A549 treated with AZD9567 at 1 μM for 4 hours (cell line): ENCODE results near the gene FAF2. TPM values are rescaled to one million over a fixed set of nuclear protein-coding genes. Genes with fewer than 3 reads are reported as not detected.

ENCODE experiments used
- total RNA-seq: library from RNA; stranded (reverse); fragments of 200-300 nt; extraction: Qiagen RNA extraction; gene quantifications from 5 replicates; pipeline ENCODE4 v1.2.3, GENCODE V29; 2022; ENCODE audit not compliant: insufficient read depth

The FAF2 gene, protein sequence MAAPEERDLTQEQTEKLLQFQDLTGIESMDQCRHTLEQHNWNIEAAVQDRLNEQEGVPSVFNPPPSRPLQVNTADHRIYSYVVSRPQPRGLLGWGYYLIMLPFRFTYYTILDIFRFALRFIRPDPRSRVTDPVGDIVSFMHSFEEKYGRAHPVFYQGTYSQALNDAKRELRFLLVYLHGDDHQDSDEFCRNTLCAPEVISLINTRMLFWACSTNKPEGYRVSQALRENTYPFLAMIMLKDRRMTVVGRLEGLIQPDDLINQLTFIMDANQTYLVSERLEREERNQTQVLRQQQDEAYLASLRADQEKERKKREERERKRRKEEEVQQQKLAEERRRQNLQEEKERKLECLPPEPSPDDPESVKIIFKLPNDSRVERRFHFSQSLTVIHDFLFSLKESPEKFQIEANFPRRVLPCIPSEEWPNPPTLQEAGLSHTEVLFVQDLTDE
- total RNA-seq: 44.6 to 51.6 TPM (median 46.6 TPM) in 5 replicates

DNA sequence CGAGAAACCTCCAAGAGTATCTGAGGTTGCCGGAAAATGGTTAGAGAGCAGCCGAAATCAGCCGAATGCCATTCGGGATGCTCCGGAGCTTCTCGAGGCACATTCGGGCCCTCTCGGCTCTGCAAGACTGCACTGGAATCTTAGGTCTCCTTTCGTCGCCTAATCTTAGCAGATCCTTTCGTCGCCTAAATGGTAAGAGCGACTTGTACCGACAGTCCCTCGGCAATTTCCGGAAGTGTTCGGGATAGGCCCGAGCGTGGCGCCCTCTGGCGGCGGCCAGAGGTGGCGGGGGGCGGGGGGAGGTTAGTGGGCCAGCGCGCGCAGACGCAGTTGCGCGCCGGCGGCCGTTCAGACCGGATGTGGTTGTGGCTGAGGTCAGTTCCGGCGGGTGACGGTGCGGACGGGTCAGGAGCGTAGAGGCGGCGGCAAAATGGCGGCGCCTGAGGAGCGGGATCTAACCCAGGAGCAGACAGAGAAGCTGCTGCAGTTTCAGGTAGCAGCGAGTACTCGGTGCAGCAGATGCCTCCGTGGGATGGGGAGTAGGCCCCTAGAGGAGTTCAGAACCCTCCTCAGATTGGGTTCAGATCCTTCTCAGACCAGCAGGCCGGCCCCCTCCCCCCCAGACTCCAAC lies at the start of gene FAF2:
TSS of gene FAF2 (plus strand) at position 408 of the 631 bp plus-strand sequence. CDS start at position 431, 23 bp downstream.

DNA sequence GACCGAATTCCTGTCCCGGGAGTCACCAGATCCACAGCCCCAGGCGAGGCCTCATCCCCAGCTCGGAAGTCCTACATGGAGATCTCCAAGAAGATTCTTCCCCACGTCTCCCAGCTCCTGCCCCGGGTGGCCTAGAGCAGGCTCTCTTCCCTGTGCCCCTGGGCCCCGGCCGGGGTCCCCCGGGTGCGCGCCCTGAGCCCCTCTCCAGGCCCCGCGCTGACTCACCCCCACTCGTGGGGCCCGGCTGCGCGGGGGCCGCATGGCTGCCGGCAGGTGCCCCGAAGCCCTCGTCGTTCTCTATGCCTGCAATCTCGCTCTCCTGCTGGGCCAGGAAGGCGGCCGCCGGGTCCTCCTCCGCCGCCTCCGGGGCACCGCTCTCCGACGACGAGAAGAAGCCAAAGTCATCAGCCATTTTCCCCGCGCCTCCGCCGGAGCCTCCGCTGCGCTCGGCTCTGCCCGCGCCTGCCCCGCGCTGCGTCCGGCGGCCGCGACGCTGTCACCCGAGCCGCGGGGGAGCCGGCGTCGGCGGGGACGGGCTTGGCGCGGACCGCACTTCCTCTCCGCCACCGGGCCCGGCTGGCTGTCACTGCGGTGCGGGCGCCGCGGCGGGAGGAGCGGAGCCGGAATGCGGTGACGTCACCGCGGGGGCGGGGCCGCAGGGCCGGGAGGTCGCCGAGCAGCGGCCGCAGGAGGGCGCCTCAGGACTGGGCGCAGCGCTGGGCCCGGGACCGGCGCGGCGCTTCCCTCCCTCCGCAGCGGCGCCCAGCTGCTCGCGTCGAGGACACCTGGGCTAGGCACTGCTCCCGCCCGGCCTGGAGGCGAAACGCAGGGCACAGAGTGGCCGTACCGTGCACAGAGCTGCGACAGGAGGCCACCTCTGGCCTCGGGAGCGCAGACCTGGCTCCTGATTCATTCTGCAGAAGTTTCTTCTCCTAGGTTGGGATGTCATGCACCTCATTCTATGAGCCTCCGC lies 31.9 kb upstream of the FAF2 start, which contains the start of gene CLTB:
TSS of gene CLTB (minus strand) at position 588 of the 973 bp plus-strand sequence. CDS start at position 412, 176 bp downstream.

DNA sequence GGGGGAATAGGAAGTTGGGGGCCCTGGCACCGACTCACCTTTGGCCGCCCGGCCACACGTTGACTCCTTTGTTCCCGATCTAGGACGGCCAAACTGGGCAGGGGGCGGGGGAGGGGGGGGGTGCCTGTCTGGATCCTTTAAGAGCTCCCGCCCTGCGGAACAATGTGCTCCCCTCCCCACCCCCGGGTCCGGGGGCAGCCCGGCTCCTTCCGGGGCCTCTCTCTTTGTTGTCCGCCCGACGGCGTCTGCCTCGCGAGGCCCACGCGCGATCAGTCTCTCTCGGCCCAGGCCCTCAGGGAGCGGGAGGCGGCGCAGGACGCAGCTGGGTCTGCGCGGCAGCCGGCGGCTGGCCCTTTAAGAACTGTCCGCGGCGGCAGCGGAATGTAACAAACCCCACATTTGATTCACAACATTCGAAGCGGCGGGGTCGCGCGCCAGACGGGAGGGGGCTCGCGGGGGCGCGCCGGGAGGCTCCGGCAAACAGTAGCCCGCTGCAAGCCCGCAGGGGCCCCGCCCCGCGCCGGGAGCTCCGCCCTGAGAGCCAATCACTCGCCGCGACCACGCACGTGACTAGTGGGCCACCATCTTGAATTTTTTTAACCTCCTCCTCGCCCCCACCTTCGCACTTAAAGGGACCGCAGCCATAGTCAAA lies 88.8 kb downstream of the FAF2 start, which contains the start of gene RNF44:
TSS of gene RNF44 (minus strand) at position 501 of the 652 bp plus-strand sequence. CDS start 4,930 bp downstream, outside the sequence.

DNA sequence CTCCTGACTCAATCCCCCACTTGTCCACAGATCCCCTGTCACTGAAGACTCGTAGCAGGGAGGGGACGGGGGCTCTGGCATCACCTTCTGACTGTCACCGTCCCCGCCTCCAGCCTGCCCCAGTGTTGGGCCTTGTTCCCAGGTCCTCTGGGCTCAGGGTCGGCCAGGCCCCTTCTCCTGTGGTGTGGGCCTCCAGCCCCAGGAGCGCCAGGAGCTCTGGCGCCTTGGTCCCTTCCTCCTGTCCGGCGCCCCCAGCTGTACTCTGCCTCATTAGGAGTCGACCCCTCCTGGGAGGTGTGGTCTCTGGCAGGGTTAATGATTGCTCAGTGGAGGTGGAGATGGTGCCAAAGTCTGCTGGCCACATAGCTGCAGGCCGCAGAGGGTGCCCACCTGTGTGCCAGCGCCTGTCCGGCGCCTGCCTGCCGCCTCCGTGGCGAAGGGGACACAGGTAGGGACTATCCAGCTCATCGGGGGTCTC lies 100.8 kb downstream of the FAF2 start, which contains the start of gene CDHR2:
TSS of gene CDHR2 (plus strand) at position 376 of the 478 bp plus-strand sequence. CDS start 16,011 bp downstream, outside the sequence.

Other genes starting within 250 kb of the FAF2 start
- gene SIMC1, start 210.0 kb upstream of the FAF2 start, total RNA-seq: 13.1 to 15.3 TPM (median 14.9 TPM) in 5 replicates
- 72.5 to 86.2 TPM (median 80.4 TPM) in 5 replicates for gene KIAA1191, start 86.6 kb upstream of the FAF2 start, total RNA-seq
- 0.26 to 1.00 TPM (median 0.38 TPM) in 4 of 5 replicates, not detected in the other for gene ARL10, start 82.9 kb upstream of the FAF2 start, total RNA-seq
- gene NOP16, start 59.8 kb upstream of the FAF2 start, total RNA-seq: 95.4 to 136 TPM (median 124 TPM) in 5 replicates
- gene HIGD2A, start 59.6 kb upstream of the FAF2 start, total RNA-seq: 218 to 264 TPM (median 257 TPM) in 5 replicates
- gene CLTB, start 31.8 kb upstream of the FAF2 start, total RNA-seq: 58.1 to 133 TPM (median 126 TPM) in 5 replicates
- gene RNF44, start 89.0 kb downstream of the FAF2 start, total RNA-seq: 22.2 to 35.8 TPM (median 31.3 TPM) in 5 replicates
- gene CDHR2, start 101.0 kb downstream of the FAF2 start, total RNA-seq: 0.05 to 0.13 TPM (median 0.08 TPM) in 4 of 5 replicates, not detected in the other
- 8.5 to 11.1 TPM (median 10.4 TPM) in 5 replicates for gene GPRIN1, start 161.8 kb downstream of the FAF2 start, total RNA-seq
- 0.63 to 1.1 TPM (median 1.1 TPM) in 4 of 5 replicates, not detected in the other for gene SNCB, start 182.1 kb downstream of the FAF2 start, total RNA-seq
- gene EIF4E1B, start 182.3 kb downstream of the FAF2 start, total RNA-seq: not detected in 5 replicates
- gene TSPAN17, start 199.1 kb downstream of the FAF2 start, total RNA-seq: 44.0 to 65.1 TPM (median 62.1 TPM) in 5 replicates